ENCODE measurements around the gene GALR2.

Gene GALR2

DNA sequence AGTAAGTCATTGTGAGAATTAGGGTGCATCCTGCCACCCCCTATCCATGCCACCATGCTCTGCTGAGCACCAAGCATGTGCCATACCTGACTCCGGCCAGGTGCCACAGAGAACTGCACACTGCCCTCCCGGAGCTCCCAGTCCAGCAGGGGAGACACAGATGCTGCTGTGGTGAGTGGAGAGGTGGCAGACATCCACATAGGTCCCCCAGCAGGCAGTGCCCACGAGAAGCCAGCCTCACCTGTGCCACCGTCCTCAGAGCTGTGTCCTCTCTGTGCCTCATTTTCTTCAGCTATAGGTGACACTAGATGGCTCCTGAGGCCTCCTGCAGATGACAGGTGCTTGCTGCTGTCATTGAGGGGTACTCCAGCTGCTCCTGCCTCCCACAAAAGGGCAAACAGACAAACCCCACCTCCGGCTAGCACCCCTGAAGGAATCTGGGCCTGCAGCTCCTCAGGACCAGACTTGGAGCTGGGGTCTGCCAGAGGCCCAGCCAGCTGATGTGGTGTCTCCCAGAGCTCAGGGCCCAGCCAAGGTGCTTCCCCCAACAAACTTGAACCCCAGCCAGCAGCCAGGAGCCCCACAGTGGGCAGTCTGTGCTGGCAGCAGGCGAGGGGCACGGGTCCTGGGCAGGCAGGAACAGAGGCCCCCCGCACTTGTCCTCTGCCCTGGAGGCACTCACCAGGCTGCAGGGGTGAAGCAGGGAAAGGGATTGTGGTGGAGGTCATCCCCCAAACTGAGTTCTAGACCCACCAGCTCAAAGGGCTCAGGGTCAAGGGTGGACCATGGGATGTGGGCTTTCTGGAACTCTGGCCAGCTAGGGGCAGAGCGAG lies 49.4 kb downstream of the GALR2 start:
- Mint-ChIP-seq H3K27me3 (no peaks in the 10 kb centered on the region), H3K4me1 (peaks cover 62% of the 10 kb centered on the region), H3K9me3 (no peaks in the 10 kb centered on the region), H3K4me3 (no peak overlapping the region), H3K27ac (peak overlapping the region; percentile 5 to 82)
- ATAC-seq = no peak
- no peak for DNase-seq

DNA sequence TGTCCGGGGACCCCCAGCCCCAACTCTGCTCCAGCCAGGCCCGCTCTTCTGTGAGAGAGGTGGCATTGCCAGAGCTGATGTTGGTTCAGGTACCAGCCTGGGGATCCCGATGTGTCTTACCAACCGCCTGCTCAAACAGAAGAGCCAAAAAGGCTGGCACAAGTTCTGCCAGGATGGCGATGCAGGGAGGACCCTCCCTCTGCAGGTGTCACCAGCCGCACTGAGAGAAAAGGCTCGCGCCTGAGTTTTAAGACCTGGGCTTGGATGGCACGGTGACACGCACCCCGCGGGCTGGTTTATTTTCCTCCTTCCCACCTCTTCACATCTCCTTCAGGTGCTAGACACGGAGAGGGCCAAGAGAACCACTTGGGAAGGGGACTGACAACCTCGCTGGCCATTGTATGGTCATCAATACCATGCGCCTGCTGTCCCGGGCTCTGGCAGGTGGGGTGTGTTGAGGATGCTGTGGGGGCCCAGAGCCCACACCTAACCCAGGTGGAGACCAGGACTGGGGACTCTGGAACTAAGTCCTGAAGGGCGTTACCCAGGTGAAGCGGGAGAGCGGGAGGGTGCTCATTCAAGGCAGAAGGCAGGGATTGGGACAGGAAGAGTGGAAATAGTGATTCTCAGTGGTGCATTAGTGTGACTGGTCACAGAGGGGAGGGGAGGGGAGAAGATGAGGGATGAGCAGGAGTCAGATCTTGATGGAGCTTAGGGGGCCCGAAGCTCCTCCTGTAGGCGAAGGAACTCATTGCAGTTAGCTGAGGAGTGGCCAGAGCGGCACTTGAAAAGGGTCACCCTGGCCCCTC lies 50.2 kb downstream of the GALR2 start:
- no peak for DNase-seq
- H3K4me1 Mint-ChIP-seq = peaks cover 62% of the 10 kb centered on the region
- ATAC-seq = no peak
- H3K9me3 Mint-ChIP-seq = no peaks in the 10 kb centered on the region
- H3K27me3 Mint-ChIP-seq = no peaks in the 10 kb centered on the region
- peak overlapping the region; percentile 4 to 57 for H3K27ac Mint-ChIP-seq
- H3K4me3 Mint-ChIP-seq = no peak overlapping the region

DNA sequence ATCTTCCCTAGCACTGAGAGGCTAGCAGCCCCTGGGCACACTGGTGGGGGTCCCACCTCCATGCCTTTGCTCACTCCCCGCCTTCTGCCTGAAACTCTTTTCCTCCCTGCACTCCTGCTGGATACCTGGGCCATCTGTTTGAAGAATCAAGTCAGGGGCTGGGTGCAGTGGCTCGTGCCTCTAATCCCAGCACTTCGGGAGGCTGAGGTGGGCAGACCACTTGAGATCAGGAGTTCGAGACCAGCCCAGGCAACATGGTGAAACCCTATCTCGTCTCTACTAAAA lies 50.8 kb downstream of the GALR2 start:
- Mint-ChIP-seq H3K9me3 (no peaks in the 10 kb centered on the region), H3K4me1 (peaks cover 62% of the 10 kb centered on the region), H3K27ac (peak overlapping the region in 1 of 2 donors; percentile 4), H3K4me3 (no peak overlapping the region), H3K27me3 (no peaks in the 10 kb centered on the region)
- ATAC-seq (no peak), DNase-seq (no peak)

DNA sequence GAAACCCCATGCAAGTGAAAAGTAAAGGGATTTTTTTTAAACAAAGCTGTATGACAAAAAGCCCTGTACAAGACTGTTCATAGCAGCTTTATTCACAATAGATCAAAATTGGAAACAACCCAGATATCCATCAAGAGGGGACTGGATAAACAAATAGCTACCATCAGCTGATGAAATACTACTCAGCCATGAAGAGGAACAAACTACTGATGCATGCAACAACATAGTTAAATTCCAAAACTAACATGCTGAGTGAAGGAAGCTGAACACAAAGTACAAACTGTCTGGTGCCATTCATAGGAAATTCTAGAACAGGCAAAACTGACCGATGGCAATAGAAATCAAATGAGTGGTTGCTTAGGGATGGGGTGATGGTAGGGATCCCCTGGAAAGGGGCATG lies 51.3 kb downstream of the GALR2 start:
- peaks cover 57% of the 10 kb centered on the region for H3K4me1 Mint-ChIP-seq
- no peaks in the 10 kb centered on the region for H3K9me3 Mint-ChIP-seq
- no peak for ATAC-seq
- no peak overlapping the region for H3K4me3 Mint-ChIP-seq
- no peaks in the 10 kb centered on the region for H3K27me3 Mint-ChIP-seq
- H3K27ac Mint-ChIP-seq = peak overlapping the region in 1 of 2 donors; percentile 19
- no peak for DNase-seq
